GM12878 (cell line): ENCODE measurements around the gene MDN1. TPM values are rescaled to one million over a fixed set of nuclear protein-coding genes. Genes with fewer than 3 reads are reported as not detected.

Experiments
- ATAC-seq: fragments of 200-7000 bp; cut with Tn5 transposase; 3 replicates; pipeline ENCODE4 v1.9.1; 2020; ENCODE audit warnings: mild to moderate bottlenecking, moderate library complexity
- BruUV-seq: library from RNA; stranded (reverse); fragments of 400-500 nt; replicated peaks from 2 replicates; lab custom pipeline; 2021; lab: Mats Ljungman, UMichigan
- CTCF ChIA-PET: fragments of 300-600 bp; sonication (Branson Sonifier 250); formaldehyde crosslinking; extraction: SDS; loops from one replicate; lab custom pipeline; 2021; ENCODE audit warnings: inconsistent platforms; lab: Yijun Ruan, JAX
- POLR2A ChIA-PET: fragments of 350-600 bp; formaldehyde crosslinking; extraction: SDS; loops from one replicate; lab custom pipeline; 2021; ENCODE audit warnings: inconsistent platforms; lab: Charles Lee
- RAD21 ChIA-PET: fragments of 300-600 bp; sonication (Branson Sonifier 250); formaldehyde crosslinking; loops from one replicate; lab custom pipeline; 2023; ENCODE audit warnings: antibody characterized with exemption; ENCODE audit not compliant: unreplicated experiment; lab: Charles Lee
- SMC1A ChIA-PET: fragments of 300-600 bp; sonication (Branson Sonifier 250); formaldehyde crosslinking; loops from one replicate; lab custom pipeline; 2023; ENCODE audit not compliant: unreplicated experiment, uncharacterized antibody; lab: Charles Lee
- DNase-seq: peaks from one replicate; pipeline ENCODE4 v3.0.0-alpha.2; 2011; ENCODE audit warnings: low read depth, low spot score
- FAIRE-seq: peaks from 3 replicates; lab custom pipeline; 2011; peaks lifted over from hg19 to GRCh38; lab: Jason Lieb, UNC
- H2AFZ ChIP-seq: 2 replicates; pipeline ENCODE4 v1.6.0; 2011; ENCODE audit warnings: low read depth, low read length, control low read depth; ENCODE audit not compliant: control insufficient read depth
- H3K27ac ChIP-seq: 2 replicates; pipeline ENCODE4 v1.5.1; 2011; ENCODE audit warnings: control low read depth; ENCODE audit not compliant: control insufficient read depth, insufficient read depth
- H3K27me3 ChIP-seq, 2 experiments: replicated peaks in 1 of 2; 2 replicates each; pipeline versions ENCODE4 v1.6.0 to v1.6.1; 2011; ENCODE audit warnings: low read length in 1 of 2; ENCODE audit not compliant: control insufficient read depth in 2 of 2, insufficient read depth in 2 of 2
- H3K36me3 ChIP-seq, 2 experiments: 2 replicates each; pipeline ENCODE4 v1.5.1; 2011; ENCODE audit warnings: low read length in 1 of 2; ENCODE audit not compliant: control insufficient read depth in 2 of 2, insufficient read depth in 2 of 2
- H3K4me1 ChIP-seq: 2 replicates; pipeline ENCODE4 v1.6.1; 2011; ENCODE audit warnings: mild to moderate bottlenecking, low read length, moderate library complexity, mixed read lengths; ENCODE audit not compliant: control insufficient read depth, insufficient read depth
- H3K4me2 ChIP-seq: 2 replicates; pipeline ENCODE4 v1.6.0; 2011; ENCODE audit warnings: control low read depth; ENCODE audit not compliant: control insufficient read depth, insufficient read depth
- H3K4me3 ChIP-seq: fragments of 200-600 bp; sonication (generic); 2 replicates; pipeline ENCODE4 v1.5.1; 2016
- H3K79me2 ChIP-seq: 2 replicates; pipeline ENCODE4 v1.6.0; 2011; ENCODE audit warnings: low read length; ENCODE audit not compliant: control insufficient read depth, insufficient read depth
- H3K9ac ChIP-seq: 2 replicates; pipeline ENCODE4 v1.8.0; 2011; ENCODE audit warnings: low read length, control low read depth, mixed read lengths; ENCODE audit not compliant: control insufficient read depth, insufficient read depth
- H3K9me3 ChIP-seq: replicated peaks from 3 replicates; pipeline ENCODE4 v1.5.1; 2011; ENCODE audit warnings: mild to moderate bottlenecking, low read length; ENCODE audit not compliant: control insufficient read depth, insufficient read depth
- H4K20me1 ChIP-seq: 2 replicates; pipeline ENCODE4 v1.6.0; 2011; ENCODE audit not compliant: control insufficient read depth, insufficient read depth
- BACH1 ChIP-seq: fragments of 450-650 bp; IDR thresholded peaks from 2 replicates; pipeline ENCODE4 v1.6.1; 2017; ENCODE audit warnings: mild to moderate bottlenecking, borderline replicate concordance
- BRCA1 ChIP-seq: IDR thresholded peaks from 2 replicates; pipeline ENCODE4 v1.6.1; 2011; ENCODE audit warnings: low read depth, low read length, improper control_type of control experiment
- CBFB ChIP-seq: IDR thresholded peaks from 2 replicates; pipeline ENCODE4 v1.6.1; 2016; ENCODE audit warnings: antibody characterized with exemption, low read depth
- CHD4 ChIP-seq: fragments of 200-600 bp; sonication (generic); IDR thresholded peaks from 2 replicates; pipeline ENCODE4 v1.6.1; 2016; ENCODE audit warnings: mild to moderate bottlenecking
- CTCF ChIP-seq, 3 experiments: IDR thresholded peaks in 2 of 3; conservative IDR thresholded peaks in 1 of 3; 2 replicates each; pipeline ENCODE4 v1.5.1; 2011; ENCODE audit warnings: low read depth in 3 of 3, low read length in 3 of 3, mild to moderate bottlenecking in 3 of 3, control low read depth in 2 of 3, moderate library complexity in 2 of 3, inconsistent platforms in 1 of 3, mixed read lengths in 1 of 3; ENCODE audit not compliant: control insufficient read depth in 2 of 3, insufficient read depth in 1 of 3; ENCODE audit errors: extremely low read depth in 1 of 3
- E2F4 ChIP-seq: IDR thresholded peaks from 2 replicates; pipeline ENCODE4 v1.6.1; 2012; ENCODE audit warnings: low read depth, low read length, improper control_type of control experiment
- ETV6 ChIP-seq, 2 experiments: fragments of 450-650 bp in 1 of 2; IDR thresholded peaks in 1 of 2; conservative IDR thresholded peaks in 1 of 2; 2 replicates each; pipeline ENCODE4 v1.6.1; 2014; ENCODE audit warnings: antibody characterized with exemption in 1 of 2, borderline replicate concordance in 1 of 2, low read depth in 1 of 2, mild to moderate bottlenecking in 1 of 2, moderate library complexity in 1 of 2
- FOXM1 ChIP-seq: IDR thresholded peaks from 2 replicates; pipeline ENCODE4 v1.6.1; 2012; ENCODE audit warnings: low read depth, mild to moderate bottlenecking, inconsistent platforms, low read length, moderate library complexity
- JUNB ChIP-seq: IDR thresholded peaks from 2 replicates; pipeline ENCODE4 v1.6.1; 2016; ENCODE audit warnings: antibody characterized with exemption, mild to moderate bottlenecking
- SUZ12 ChIP-seq: fragments of 200-600 bp; sonication (generic); IDR thresholded peaks from one replicate; pipeline ENCODE4 v1.6.1; 2018; ENCODE audit warnings: antibody characterized with exemption, mild to moderate bottlenecking; ENCODE audit not compliant: unreplicated experiment
- WRNIP1 ChIP-seq: IDR thresholded peaks from 2 replicates; pipeline ENCODE4 v1.6.1; 2011; ENCODE audit warnings: low read depth, low read length, improper control_type of control experiment, borderline replicate concordance
- ZNF217 ChIP-seq: fragments of 450-650 bp; IDR thresholded peaks from 2 replicates; pipeline ENCODE4 v1.6.1; 2017; ENCODE audit warnings: antibody characterized with exemption, mild to moderate bottlenecking
- ZNF384 ChIP-seq: IDR thresholded peaks from 2 replicates; pipeline ENCODE4 v1.6.1; 2012; ENCODE audit warnings: low read depth, mild to moderate bottlenecking, low read length, improper control_type of control experiment, borderline replicate concordance
- ZNF592 ChIP-seq: fragments of 450-650 bp; IDR thresholded peaks from 2 replicates; pipeline ENCODE4 v1.6.1; 2017; ENCODE audit warnings: mild to moderate bottlenecking, moderate library complexity
- ZNF622 ChIP-seq: fragments of 450-650 bp; IDR thresholded peaks from 2 replicates; pipeline ENCODE4 v1.6.1; 2017; ENCODE audit warnings: mild to moderate bottlenecking, inconsistent platforms
- WGBS: methylation state at CpG from one replicate; pipeline ENCODE4 v1.1.6; 2016; ENCODE audit warnings: low lambda C conversion rate; ENCODE audit not compliant: insufficient replicate concordance, insufficient coverage; ENCODE audit errors: missing lambda C conversion rate; 5-methylcytosine and 5-hydroxymethylcytosine counted together
- in situ Hi-C: fragments of 300-500 bp; cut with MboI; formaldehyde crosslinking; loops from 9 replicates; pipeline ENCODE4 v1.14.3; 2018; ENCODE audit warnings: mixed read lengths
- intact Hi-C: fragments of 100-400 bp; cut with micrococcal nuclease; formaldehyde crosslinking; loops from one replicate; pipeline ENCODE4 v1.14.2; 2022; ENCODE audit not compliant: unreplicated experiment
- polyA plus RNA-seq, 11 experiments: library from polyadenylated mRNA; depleted of rRNA in 4 of 11; unstranded in 6 of 11; stranded (reverse) in 5 of 11; fragments of >200 nt; fragmentation: Nextera tagmentation in 4 of 11; fragmentation: Illumina TruSeq in 1 of 11; extraction: Ambion mirVana in 4 of 11; extraction: Trizol in 1 of 11; gene quantifications; 1 replicate in 1 of 11; 2 replicates in 10 of 11; pipeline versions ENCODE4 v1.2.1 to v1.2.3, GENCODE V29; 2011 to 2016; ENCODE audit warnings: inconsistent platforms in 2 of 11, missing spikeins in 2 of 11, low read depth in 1 of 11
- total RNA-seq, 4 experiments: library from RNA; depleted of rRNA in 3 of 4; stranded (reverse); fragments of >200 nt in 3 of 4; fragmentation: Illumina TruSeq in 1 of 4; extraction: Trizol in 1 of 4; gene quantifications; 2 replicates each; pipeline versions ENCODE4 v1.2.1 to v1.2.3, GENCODE V29; 2013 to 2021

Gene MDN1
- total and polyA plus RNA-seq, 10 of the 15 experiments (the other 5 are each of a cell fraction or from before 2014, with no cell fraction given) = 14.3 to 50.1 (median 22.1) TPM

GRCh38 chr6:89638320-89639195 lies 181.0 kb downstream of the MDN1 start, which contains the start of gene LYRM2:
Gene LYRM2, minus strand, starts transcription at chr6:89638747. Its CDS starts 31 bp downstream, at chr6:89638716.
- peaks cover 16% of the 10 kb centered on the region for H3K79me2 ChIP-seq
- RAD21 ChIA-PET = interaction anchor here (1.0 to 2.2 kb wide), 5 partner anchors 9 to 360 kb away, joined by 3 to 11 read pairs (median 4); no protein-coding TSS in a partner anchor
- peaks cover 0 to 8% of the 10 kb centered on the region in 2 experiments; a peak in 3 of 4 replicates for H3K36me3 ChIP-seq
- no peaks in the 10 kb centered on the region for H3K9me3 ChIP-seq
- WGBS = 2% methylated on average over 58 of the region's 58 CpGs
- POLR2A ChIA-PET = interaction anchor here (0.6 to 1.7 kb wide), 10 partner anchors 9 to 558 kb away, joined by 3 to 7 read pairs (median 4); partner anchors contain the start of gene PNRC1
- CTCF ChIA-PET = interaction anchor here (0.6 to 3.2 kb wide), 9 partner anchors 29 to 272 kb away, joined by 3 to 20 read pairs (median 4); no protein-coding TSS in a partner anchor
- no TSS peak for BruUV-seq
- FAIRE-seq = peak; percentile 89
- H3K27me3 ChIP-seq = no peaks in the 10 kb centered on the region
- SMC1A ChIA-PET = interaction anchor here (1.0 to 2.3 kb wide), 7 partner anchors 12 to 553 kb away, joined by 3 to 9 read pairs (median 4); partner anchors contain the start of gene ANKRD6
- H3K4me2 ChIP-seq = peak within 1 kb of the TSS; percentile 99
- peak within 1 kb of the TSS; percentile 100 for H2AFZ ChIP-seq
- peak within 1 kb of the TSS; percentile 96 for H3K9ac ChIP-seq
- peaks cover 7% of the 10 kb centered on the region for H3K4me1 ChIP-seq
- DNase-seq = peak; percentile 71
- in situ Hi-C loops = no loop called here
- intact Hi-C loops = no loop called here
- no peaks in the 10 kb centered on the region for H4K20me1 ChIP-seq
- peak; percentile 99 for ATAC-seq
- peak within 1 kb of the TSS; percentile 99 for H3K27ac ChIP-seq
- H3K4me3 ChIP-seq = peak within 1 kb of the TSS; percentile 87
- no peak for TF ChIP-seq FOXM1
- no peak for TF ChIP-seq ZNF384
- no peak for TF ChIP-seq ZNF592
- peak; percentile 28; the same call in 1 of the 2 replicates for TF ChIP-seq BACH1
- TF ChIP-seq JUNB = no peak
- TF ChIP-seq ETV6 (conservative IDR thresholded peaks at IDR 0.05 in 1 of 2, IDR thresholded peaks at IDR 0.05 in 1 of 2; ENCODE audit: borderline replicate concordance in 1 of 2, low read depth in 1 of 2) = no peak
- no peak for TF ChIP-seq E2F4
- TF ChIP-seq CBFB = peak; percentile 80
- TF ChIP-seq ZNF217 = no peak
- TF ChIP-seq ZNF622 = no peak
- TF ChIP-seq CTCF (IDR thresholded peaks at IDR 0.05 in 2 of 3, conservative IDR thresholded peaks at IDR 0.05 in 1 of 3; ENCODE audit: control insufficient read depth in 2 of 3, extremely low read depth in 1 of 3, insufficient read depth in 1 of 3, low read depth in 3 of 3, low read length in 3 of 3) = no peak
- TF ChIP-seq SUZ12 = no peak
- no peak; the same call in 1 of the 2 replicates for TF ChIP-seq BRCA1
- no peak for TF ChIP-seq WRNIP1
- no peak for TF ChIP-seq CHD4
